Naive thymus-derived CD4-positive, alpha-beta T cell (primary cell): ENCODE results near the gene ATP2A1. TPM values are rescaled to one million over a fixed set of nuclear protein-coding genes. Genes with fewer than 3 reads are reported as not detected.
"Not testable (repeated sequence)": the region's sequence is repeated elsewhere in the genome, so short reads cannot be mapped to it uniquely, and the experiment has no call there.

Experiments used
- ATAC-seq: fragments of 150-1000 bp; cut with Tn5 transposase; 2 replicates; pipeline ENCODE4 v1.10.0; 2021; ENCODE audit warnings: mild to moderate bottlenecking, moderate library complexity
- CTCF ChIA-PET: fragments of 350-600 bp; sonication (Branson Sonifier 250); formaldehyde crosslinking; loops from one replicate; lab custom pipeline; 2021; ENCODE audit warnings: antibody characterized with exemption; lab: Charles Lee
- POLR2A ChIA-PET: fragments of 350-600 bp; sonication (Branson Sonifier 250); formaldehyde crosslinking; loops from one replicate; lab custom pipeline; 2021; ENCODE audit warnings: antibody characterized with exemption, inconsistent platforms; lab: Charles Lee
- DNase-seq, 9 donors: peaks; one replicate each; pipeline versions ENCODE4 v3.0.0 to v3.0.0-alpha.2; 2020 to 2022; ENCODE audit warnings: mixed read lengths in 1 of 9
- H3K27ac ChIP-seq: one replicate; pipeline ENCODE4 v1.7.0; 2013; ENCODE audit warnings: mild to moderate bottlenecking, low read depth, low read length, moderate library complexity
- H3K27me3 ChIP-seq, 2 donors: one replicate each; pipeline ENCODE4 v1.7.0; 2013; ENCODE audit warnings: low read length in 2 of 2, mild to moderate bottlenecking in 2 of 2, moderate library complexity in 2 of 2; ENCODE audit not compliant: control insufficient read depth in 2 of 2, insufficient read depth in 2 of 2
- H3K36me3 ChIP-seq, 3 experiments: 1 replicate in 2 of 3; 2 replicates in 1 of 3; pipeline ENCODE4 v1.7.0; 2013; ENCODE audit warnings: low read length in 3 of 3, mild to moderate bottlenecking in 3 of 3, moderate library complexity in 1 of 3; ENCODE audit not compliant: insufficient read depth in 3 of 3, control insufficient read depth in 2 of 3
- H3K4me1 ChIP-seq, 2 donors: one replicate each; pipeline ENCODE4 v1.7.0; 2013; ENCODE audit warnings: low read length in 2 of 2, mild to moderate bottlenecking in 2 of 2, moderate library complexity in 1 of 2; ENCODE audit not compliant: control insufficient read depth in 2 of 2, insufficient read depth in 2 of 2
- H3K4me3 ChIP-seq: 2 replicates; pipeline ENCODE4 v1.7.0; 2013; ENCODE audit warnings: mild to moderate bottlenecking, low read length
- H3K9me3 ChIP-seq, 3 experiments: 1 replicate in 2 of 3; 2 replicates in 1 of 3; pipeline ENCODE4 v1.7.0; 2013; ENCODE audit warnings: low read length in 3 of 3; ENCODE audit not compliant: control insufficient read depth in 2 of 3
- H3K27ac Mint-ChIP-seq, 9 donors: one replicate each; pipeline ENCODE4 v1.8.0; 2020 to 2022; ENCODE audit warnings: mixed read lengths in 9 of 9, mild to moderate bottlenecking in 8 of 9, moderate library complexity in 5 of 9, inconsistent platforms in 2 of 9
- H3K27me3 Mint-ChIP-seq, 5 donors: one replicate each; pipeline ENCODE4 v1.8.0; 2021 to 2022; ENCODE audit warnings: mixed read lengths in 5 of 5, mild to moderate bottlenecking in 1 of 5
- H3K36me3 Mint-ChIP-seq, 5 donors: one replicate each; pipeline ENCODE4 v1.8.0; 2020 to 2022; ENCODE audit warnings: mixed read lengths in 5 of 5, mild to moderate bottlenecking in 3 of 5, inconsistent platforms in 1 of 5
- H3K4me1 Mint-ChIP-seq, 7 donors: one replicate each; pipeline ENCODE4 v1.8.0; 2020 to 2022; ENCODE audit warnings: mixed read lengths in 7 of 7, mild to moderate bottlenecking in 3 of 7, inconsistent platforms in 1 of 7
- H3K4me3 Mint-ChIP-seq, 10 donors: one replicate each; pipeline ENCODE4 v1.8.0; 2020 to 2022; ENCODE audit warnings: mild to moderate bottlenecking in 10 of 10, mixed read lengths in 10 of 10, moderate library complexity in 6 of 10, inconsistent platforms in 2 of 10
- H3K9me3 Mint-ChIP-seq, 11 donors: one replicate each; pipeline ENCODE4 v1.8.0; 2020 to 2022; ENCODE audit warnings: mixed read lengths in 11 of 11, mild to moderate bottlenecking in 4 of 11, inconsistent platforms in 1 of 11, moderate library complexity in 1 of 11
- intact Hi-C, 2 donors: fragments of 100-400 bp; cut with micrococcal nuclease; formaldehyde crosslinking; loops; one replicate each; pipeline ENCODE4 v1.15.1; 2023
- polyA plus RNA-seq, 2 donors: library from polyadenylated mRNA; unstranded; fragments of 300-500 nt; fragmentation: Illumina TruSeq; gene quantifications; one replicate each; pipeline ENCODE4 v1.2.3, GENCODE V29; 2021
- total RNA-seq, 6 experiments: library from RNA in 5 of 6; stranded (reverse) in 5 of 6; gene quantifications; 1 replicate in 5 of 6; 2 replicates in 1 of 6; pipeline ENCODE4 v1.2.3 and lab custom pipeline; 2021 to 2026

The ATP2A1 gene
- total and polyA plus RNA-seq, 7 experiments from 2014 or later, result 0.32 to 1.6 (median 0.89) TPM; not detected in 2

- no peaks in the 10 kb centered on the region for H3K9me3 ChIP-seq
- ATAC-seq (no peak), DNase-seq (no peak)
- Mint-ChIP-seq H3K27ac (peak overlapping the region; percentile 47 to 99 (median 97)), H3K9me3 (no peaks in the 10 kb centered on the region), H3K4me3 (peak overlapping the region; percentile 97 to 100 (median 99)), H3K27me3 (no peaks in the 10 kb centered on the region), H3K36me3 (peaks cover 0 to 13% (median 7%) of the 10 kb centered on the region in 5 donors), H3K4me1 (peaks cover 18 to 42% (median 26%) of the 10 kb centered on the region in 7 donors)
- POLR2A ChIA-PET, result interaction anchor here (0.5 to 4.8 kb wide), 7 partner anchors 11 to 85 kb away, joined by 3 to 79 read pairs (median 3); partner anchors contain the start of genes NFATC2IP and TUFM
- peaks cover 7 to 11% of the 10 kb centered on the region in 2 donors for H3K4me1 ChIP-seq
- H3K27me3 ChIP-seq, result no peaks in the 10 kb centered on the region
- intact Hi-C loops, result loop anchor here in 1 of 2 donors (10.0 kb wide), 1 partner anchor 1130 kb away; the partner anchor contains the start of genes HIRIP3 and INO80E
- no peak overlapping the region for H3K4me3 ChIP-seq
- H3K27ac ChIP-seq, result peak overlapping the region; percentile 85
- H3K36me3 ChIP-seq, result peaks cover 0 to 38% (median 0%) of the 10 kb centered on the region in 3 experiments
- CTCF ChIA-PET, result interaction anchor here (0.6 to 1.2 kb wide), 4 partner anchors 8 to 80 kb away, joined by 3 read pairs; no protein-coding TSS in a partner anchor
Measured at GRCh38 chr16:28865001-28865688, 13.1 kb upstream of the ATP2A1 start.

- Histone ChIP-seq H3K4me3 (no peak overlapping the region), H3K36me3 (peaks cover 0 to 45% (median 0%) of the 10 kb centered on the region in 3 experiments), H3K4me1 (peaks cover 7 to 11% of the 10 kb centered on the region in 2 donors), H3K27ac (no peak overlapping the region), H3K27me3 (no peaks in the 10 kb centered on the region), H3K9me3 (no peaks in the 10 kb centered on the region)
- CTCF ChIA-PET, result no interaction called here
- intact Hi-C loops, result loop anchor here in 1 of 2 donors (10.0 kb wide), 1 partner anchor 1129 kb away; the partner anchor contains the start of genes HIRIP3 and INO80E
- peaks cover 20 to 38% (median 26%) of the 10 kb centered on the region in 7 donors for H3K4me1 Mint-ChIP-seq
- no peak for ATAC-seq
- DNase-seq, result no peak
- H3K36me3 Mint-ChIP-seq, result peaks cover 0 to 13% (median 7%) of the 10 kb centered on the region in 5 donors
- peak overlapping the region in 2 of 10 donors; percentile 23 to 32 for H3K4me3 Mint-ChIP-seq
- no peaks in the 10 kb centered on the region for H3K9me3 Mint-ChIP-seq
- POLR2A ChIA-PET, result interaction anchor here (0.5 to 4.8 kb wide), 4 partner anchors 10 to 20 kb away, joined by 3 to 79 read pairs (median 3); partner anchors contain the start of gene TUFM
- H3K27me3 Mint-ChIP-seq, result no peaks in the 10 kb centered on the region
- H3K27ac Mint-ChIP-seq, result peak overlapping the region in 3 of 9 donors; percentile 47 to 62 (median 59)
Measured at GRCh38 chr16:28865722-28866453, 12.4 kb upstream of the ATP2A1 start.

- ATAC-seq (no peak), DNase-seq (no peak)
- no peak overlapping the region for H3K4me3 ChIP-seq
- no peaks in the 10 kb centered on the region for H3K27me3 Mint-ChIP-seq
- CTCF ChIA-PET, result no interaction called here
- intact Hi-C loops, result loop anchor here in 1 of 2 donors (10.0 kb wide), 1 partner anchor 1128 kb away; the partner anchor contains the start of genes HIRIP3 and INO80E
- no peaks in the 10 kb centered on the region for H3K27me3 ChIP-seq
- H3K36me3 ChIP-seq, result peaks cover 0 to 49% (median 0%) of the 10 kb centered on the region in 3 experiments
- no peak overlapping the region for H3K27ac Mint-ChIP-seq
- peaks cover 7 to 11% of the 10 kb centered on the region in 2 donors for H3K4me1 ChIP-seq
- H3K4me3 Mint-ChIP-seq, result peak overlapping the region in 2 of 10 donors; percentile 23 to 32
- H3K9me3 ChIP-seq, result no peaks in the 10 kb centered on the region
- POLR2A ChIA-PET, result interaction anchor here (1.1 kb wide), 1 partner anchor 14 kb away, joined by 3 read pairs; no protein-coding TSS in a partner anchor
- H3K36me3 Mint-ChIP-seq, result peaks cover 0 to 13% (median 7%) of the 10 kb centered on the region in 5 donors
- no peak overlapping the region for H3K27ac ChIP-seq
- H3K4me1 Mint-ChIP-seq, result peaks cover 20 to 38% (median 26%) of the 10 kb centered on the region in 7 donors
- H3K9me3 Mint-ChIP-seq, result no peaks in the 10 kb centered on the region
Measured at GRCh38 chr16:28866454-28866804, 11.9 kb upstream of the ATP2A1 start.

DNA sequence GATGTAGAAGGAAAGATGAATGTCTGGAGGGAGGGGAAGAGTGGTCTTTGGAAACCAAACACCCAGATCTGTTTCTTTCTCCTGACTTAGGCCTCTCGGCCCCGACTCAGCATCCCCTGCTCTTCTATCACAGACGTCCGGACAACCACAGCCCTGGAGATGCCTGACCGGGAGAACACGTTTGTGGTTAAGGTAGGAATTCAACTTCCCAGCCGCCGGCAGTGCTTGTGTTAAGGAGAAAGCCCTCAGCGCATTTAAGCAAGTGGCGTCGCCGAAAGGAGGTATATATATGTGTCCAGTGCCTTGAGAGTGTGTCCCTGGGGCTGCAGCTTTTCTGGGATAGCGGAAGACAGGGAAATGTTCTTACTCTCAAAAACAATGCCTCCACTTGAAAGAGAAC, 11.0 kb upstream of the ATP2A1 start:
- H3K9me3 ChIP-seq, result no peaks in the 10 kb centered on the region
- H3K9me3 Mint-ChIP-seq, result no peaks in the 10 kb centered on the region
- peak overlapping the region in 2 of 10 donors; percentile 12 to 63 for H3K4me3 Mint-ChIP-seq
- H3K36me3 Mint-ChIP-seq, result peaks cover 0 to 13% (median 7%) of the 10 kb centered on the region in 5 donors
- H3K27ac ChIP-seq, result no peak overlapping the region
- H3K27ac Mint-ChIP-seq, result peak overlapping the region in 1 of 9 donors; percentile 71
- H3K36me3 ChIP-seq, result peaks cover 0 to 57% (median 0%) of the 10 kb centered on the region in 3 experiments
- ChIA-PET CTCF (no interaction called here), POLR2A (no interaction called here)
- no peak overlapping the region for H3K4me3 ChIP-seq
- no peaks in the 10 kb centered on the region for H3K27me3 Mint-ChIP-seq
- intact Hi-C loops, result loop anchor here in 1 of 2 donors (10.0 kb wide), 1 partner anchor 1128 kb away; the partner anchor contains the start of genes HIRIP3 and INO80E
- peaks cover 7 to 11% of the 10 kb centered on the region in 2 donors for H3K4me1 ChIP-seq
- peaks cover 19 to 31% (median 23%) of the 10 kb centered on the region in 7 donors for H3K4me1 Mint-ChIP-seq
- no peak for ATAC-seq
- no peak for DNase-seq
- no peaks in the 10 kb centered on the region for H3K27me3 ChIP-seq

DNA sequence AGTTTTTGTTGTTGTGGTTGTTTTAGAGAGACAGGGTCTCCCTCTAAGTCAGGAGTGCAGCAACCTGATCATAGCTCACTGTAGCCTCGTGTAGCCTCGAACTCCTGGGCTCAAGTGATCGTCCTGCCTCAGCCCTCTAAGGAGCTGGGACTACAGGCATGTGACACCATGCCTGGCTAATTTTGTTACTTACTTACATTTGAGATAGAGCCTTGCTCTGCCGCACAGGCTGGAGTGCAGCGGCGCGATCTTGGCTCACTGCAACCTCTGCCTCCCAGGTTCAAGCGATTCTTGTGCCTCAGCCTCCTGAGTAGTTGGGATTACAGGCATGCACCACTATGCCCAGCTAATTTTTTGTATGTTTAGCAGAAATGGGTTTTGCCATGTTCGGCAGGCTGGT, 10.6 kb upstream of the ATP2A1 start:
- peaks cover 0 to 13% (median 7%) of the 10 kb centered on the region in 5 donors for H3K36me3 Mint-ChIP-seq
- intact Hi-C loops, result loop anchor here in 1 of 2 donors (10.0 kb wide), 1 partner anchor 1127 kb away; the partner anchor contains the start of genes HIRIP3 and INO80E

DNA sequence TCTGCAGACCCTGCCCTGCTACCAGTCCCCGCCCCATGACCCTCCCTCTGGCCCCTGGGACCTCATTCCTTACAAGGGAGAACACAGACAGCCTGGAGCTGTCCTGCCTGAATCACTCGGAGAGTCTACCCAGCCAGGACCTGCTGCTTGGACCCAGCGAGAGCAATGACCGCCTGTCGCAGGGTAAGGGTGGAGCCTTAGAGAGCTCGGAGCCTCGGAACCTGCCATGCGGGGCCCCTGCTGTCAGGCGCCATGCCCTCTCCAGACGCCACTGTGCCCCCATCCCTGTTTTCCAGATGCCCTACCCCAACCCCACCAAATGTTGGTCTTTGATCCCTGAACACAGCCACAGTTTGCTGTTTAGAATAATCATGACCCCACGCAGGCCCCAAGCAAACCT, 9.1 kb upstream of the ATP2A1 start:
- H3K4me1 ChIP-seq, result peaks cover 2 to 6% of the 10 kb centered on the region in 2 donors
- DNase-seq, result no peak
- H3K9me3 ChIP-seq, result no peaks in the 10 kb centered on the region
- no peak overlapping the region for H3K4me3 ChIP-seq
- H3K36me3 ChIP-seq, result peaks cover 0 to 63% (median 0%) of the 10 kb centered on the region in 3 experiments
- intact Hi-C loops, result loop anchor here in 1 of 2 donors (10.0 kb wide), 1 partner anchor 1126 kb away; the partner anchor contains the start of genes HIRIP3 and INO80E
- no peaks in the 10 kb centered on the region for H3K9me3 Mint-ChIP-seq
- no peak for ATAC-seq
- H3K27ac Mint-ChIP-seq, result no peak overlapping the region
- H3K4me3 Mint-ChIP-seq, result peak overlapping the region in 1 of 10 donors; percentile 12
- H3K36me3 Mint-ChIP-seq, result peaks cover 0 to 13% (median 6%) of the 10 kb centered on the region in 5 donors
- POLR2A ChIA-PET, result no interaction called here
- H3K4me1 Mint-ChIP-seq, result peaks cover 12 to 20% (median 16%) of the 10 kb centered on the region in 7 donors
- no peaks in the 10 kb centered on the region for H3K27me3 Mint-ChIP-seq
- CTCF ChIA-PET, result no interaction called here
- no peaks in the 10 kb centered on the region for H3K27me3 ChIP-seq
- no peak overlapping the region for H3K27ac ChIP-seq

More for the DNA sequence above, 10.6 kb upstream of the ATP2A1 start:
- H3K4me3 ChIP-seq, ATAC-seq, CTCF ChIA-PET, H3K27ac Mint-ChIP-seq, H3K9me3 Mint-ChIP-seq, H3K9me3 ChIP-seq, H3K4me1 ChIP-seq, POLR2A ChIA-PET, H3K27me3 ChIP-seq, DNase-seq, H3K27ac ChIP-seq, H3K27me3 Mint-ChIP-seq: not testable (repeated sequence)
- H3K36me3 ChIP-seq, result peaks cover 0 to 61% (median 0%) of the 10 kb centered on the region in 3 experiments
- Mint-ChIP-seq H3K4me3 (peak overlapping the region in 1 of 10 donors; percentile 25), H3K4me1 (peaks cover 19 to 31% (median 23%) of the 10 kb centered on the region in 7 donors)
